ENCODE data around the gene ISLR.

Gene ISLR

GRCh38 chr15:74172701-74173379, 670 bp upstream of the ISLR start:
- no peak for DNase-seq (ENCODE audit: low read depth)

- no peak for DNase-seq (ENCODE audit: low read depth)
Measured at GRCh38 chr15:74174219-74174957, 878 bp downstream of the ISLR start.

- no peak for DNase-seq (ENCODE audit: low read depth)
Measured at GRCh38 chr15:74174958-74175253, 1.4 kb downstream of the ISLR start.

GRCh38 chr15:74175271-74176191, 2.0 kb downstream of the ISLR start:
- no peak for DNase-seq (ENCODE audit: low read depth)

- no peak for DNase-seq (ENCODE audit: low read depth)
Measured at GRCh38 chr15:74176262-74177214, 3.0 kb downstream of the ISLR start.

GRCh38 chr15:74178326-74179100, 5.0 kb downstream of the ISLR start:
- DNase-seq (ENCODE audit: low read depth) = no peak

- no peak for DNase-seq (ENCODE audit: low read depth)
Measured at GRCh38 chr15:74179101-74179841, 5.8 kb downstream of the ISLR start.

GRCh38 chr15:74179983-74180880, 6.7 kb downstream of the ISLR start:
- DNase-seq (ENCODE audit: low read depth) = no peak

- DNase-seq (ENCODE audit: low read depth) = no peak
Measured at GRCh38 chr15:74180881-74181602, 7.5 kb downstream of the ISLR start.

GRCh38 chr15:74182131-74182530, 8.6 kb downstream of the ISLR start:
- DNase-seq (ENCODE audit: low read depth) = no peak

- no peak for DNase-seq (ENCODE audit: low read depth)
Measured at GRCh38 chr15:74184582-74185091, 11.1 kb downstream of the ISLR start.

- DNase-seq (ENCODE audit: low read depth) = no peak
Measured at GRCh38 chr15:74185710-74186348, 12.3 kb downstream of the ISLR start.

- DNase-seq (ENCODE audit: low read depth) = no peak
Measured at GRCh38 chr15:74188216-74188615, 14.7 kb downstream of the ISLR start.

GRCh38 chr15:74191798-74192197, 18.3 kb downstream of the ISLR start:
- DNase-seq (ENCODE audit: low read depth) = no peak

GRCh38 chr15:74192751-74193150, 19.2 kb downstream of the ISLR start:
- no peak for DNase-seq (ENCODE audit: low read depth)

- no peak for DNase-seq (ENCODE audit: low read depth)
Measured at GRCh38 chr15:74193299-74193718, 19.8 kb downstream of the ISLR start.

- no peak for DNase-seq (ENCODE audit: low read depth)
Measured at GRCh38 chr15:74193905-74194304, 20.4 kb downstream of the ISLR start.
